DMS53 (cell line): ENCODE data around the gene FSD1L.
"Not testable (repeated sequence)": the region's sequence is repeated elsewhere in the genome, so short reads cannot be mapped to it uniquely, and the experiment has no call there.

Experiments used
- DNase-seq: peaks from one replicate; lab custom pipeline; 2025; lab: John Stamatoyannopoulos, UW

FSD1L gene

DNA sequence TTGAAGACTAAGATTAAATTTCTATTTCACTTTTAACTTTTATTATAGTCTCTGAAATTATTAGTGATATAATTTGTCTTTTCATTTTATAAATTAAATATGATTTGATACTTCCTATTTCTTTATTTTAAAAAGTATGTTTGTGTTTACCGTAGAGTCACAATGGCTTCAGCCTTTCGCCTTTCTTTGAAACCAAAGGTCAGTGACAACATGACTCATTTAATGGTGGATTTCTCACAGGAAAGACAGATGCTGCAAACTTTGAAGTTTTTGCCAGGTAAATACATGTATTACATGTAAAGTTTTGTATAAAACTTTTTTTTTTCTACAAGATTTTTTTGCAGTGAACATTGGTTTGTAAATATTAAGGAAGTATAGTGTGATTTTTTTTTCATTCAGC, 36.4 kb downstream of the FSD1L start:
- peak; percentile 32 for DNase-seq

DNA sequence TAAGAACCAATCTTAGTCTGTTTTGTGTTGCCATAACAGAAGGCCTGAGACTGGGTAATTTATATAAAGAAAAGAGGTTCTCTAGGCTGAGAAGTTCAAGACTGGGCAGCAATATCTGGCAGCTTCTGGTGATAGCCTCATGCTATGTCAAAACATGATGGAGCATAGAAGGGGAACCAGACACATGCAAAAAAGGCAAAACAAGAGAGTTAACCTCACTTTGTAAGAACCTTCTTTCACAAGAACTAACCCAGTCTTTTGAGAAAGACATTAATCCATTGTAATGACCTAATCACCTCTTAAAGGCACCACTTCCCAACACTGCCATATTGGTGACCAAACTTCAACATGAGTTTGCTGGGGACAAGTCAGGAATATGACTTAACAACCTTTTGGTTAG, 37.3 kb downstream of the FSD1L start:
- no peak for DNase-seq

DNA sequence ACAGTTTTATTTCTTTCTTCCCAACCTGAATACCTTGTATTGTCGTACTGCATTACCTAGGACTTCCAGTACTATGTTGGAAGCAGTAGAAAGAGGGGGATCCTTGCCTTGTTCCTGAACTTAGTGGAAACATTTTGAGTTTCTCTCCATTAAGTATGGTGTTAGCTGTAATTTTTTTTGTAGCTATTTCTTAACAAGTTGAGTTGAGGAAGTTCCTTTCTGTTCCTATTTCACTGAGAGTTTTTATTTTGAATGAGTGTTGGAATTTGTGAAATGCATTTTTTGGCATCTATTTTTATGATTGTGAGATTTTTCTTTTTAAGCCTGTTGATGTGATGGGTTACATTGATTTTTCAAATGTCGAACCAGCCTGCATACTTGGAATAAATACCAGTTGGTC, 49.0 kb downstream of the FSD1L start:
- DNase-seq, result no peak

DNA sequence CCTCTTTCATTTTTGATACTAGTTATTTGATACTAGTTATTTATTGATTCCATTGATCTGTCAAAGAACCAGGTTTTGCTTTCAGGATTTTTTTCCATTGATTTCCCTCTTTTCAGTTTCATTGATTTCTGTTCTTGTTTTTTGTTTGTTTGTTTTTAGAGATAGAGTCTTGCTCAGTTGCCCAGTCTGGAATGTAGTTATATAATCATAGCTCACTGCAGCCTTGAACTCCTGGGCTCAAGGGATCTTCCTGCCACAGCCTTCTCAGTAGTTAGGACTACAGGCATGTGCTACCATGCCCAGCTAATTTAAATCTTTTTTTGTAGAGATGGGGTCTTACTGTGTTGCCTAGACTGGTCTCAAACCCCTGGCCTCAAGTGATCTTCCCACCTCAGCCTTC, 49.9 kb downstream of the FSD1L start:
- no peak for DNase-seq

DNA sequence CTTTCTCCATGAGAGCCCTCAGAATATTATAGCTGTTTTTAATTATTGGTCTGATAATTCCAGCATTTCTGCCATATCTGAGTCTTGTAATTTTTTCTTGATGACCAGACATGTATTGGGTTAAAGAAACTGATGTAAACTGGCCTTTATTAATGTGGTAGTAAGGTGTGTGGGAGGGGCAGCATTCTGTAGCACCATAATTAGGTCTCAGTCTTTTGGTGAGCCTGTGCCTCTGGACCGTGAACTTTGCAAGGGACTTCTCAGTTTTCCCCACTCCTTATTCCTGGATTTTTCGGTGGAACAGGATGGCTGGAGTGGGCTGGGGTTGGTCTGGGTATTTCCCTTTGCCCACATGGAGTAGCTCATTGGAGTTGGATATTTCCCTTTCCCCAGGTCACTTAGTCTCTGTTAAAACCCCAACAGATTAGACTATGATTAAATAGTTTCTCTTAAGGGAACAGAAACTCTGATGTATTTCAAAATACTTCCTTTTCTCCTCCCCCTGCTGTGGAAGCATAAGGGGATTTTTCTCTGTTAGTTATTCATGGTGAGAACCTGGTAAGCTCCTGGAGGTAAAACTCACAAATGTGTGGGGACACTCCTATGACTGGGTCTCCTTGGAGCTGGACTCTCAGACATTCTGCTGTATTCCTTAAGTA, 52.4 kb downstream of the FSD1L start:
- no peak for DNase-seq

DNA sequence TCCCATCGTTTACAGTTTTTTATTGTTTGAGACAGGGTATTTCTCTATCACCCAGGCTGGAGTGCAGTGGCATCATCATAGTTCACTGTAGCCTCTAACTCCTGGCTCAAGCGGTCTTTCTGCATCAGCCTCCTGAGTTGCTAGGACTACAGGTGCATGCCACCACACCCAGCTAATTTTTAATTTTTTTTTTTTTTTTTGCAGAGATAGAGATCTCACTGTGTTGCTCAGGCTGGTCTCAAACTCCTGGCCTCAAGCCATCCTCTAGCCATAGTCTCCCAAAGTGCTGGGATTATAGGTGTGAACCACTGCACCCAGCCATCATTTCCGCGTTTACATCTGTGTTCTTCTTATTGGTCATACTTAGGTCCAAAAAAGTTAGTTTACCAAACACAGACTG, 53.6 kb downstream of the FSD1L start:
- DNase-seq, result no peak

DNA sequence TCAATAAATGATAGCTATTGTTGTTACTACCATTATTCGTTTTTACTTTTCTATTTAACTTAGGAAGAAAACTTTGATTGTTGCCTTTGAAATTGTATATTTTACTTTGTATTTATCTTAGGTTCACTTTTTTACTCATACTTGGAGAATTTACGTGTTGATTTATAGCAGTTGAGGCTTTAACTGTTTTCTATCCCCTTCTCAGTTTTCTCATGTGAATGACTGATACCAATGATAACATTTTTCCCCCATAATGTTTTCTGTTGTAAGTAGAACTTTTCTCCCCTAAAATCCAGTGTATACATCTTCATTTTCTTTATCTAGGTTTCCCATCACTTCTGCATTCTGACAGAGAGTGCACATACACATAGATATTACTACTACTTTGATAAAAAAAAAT, 54.4 kb downstream of the FSD1L start:
- no peak for DNase-seq

DNA sequence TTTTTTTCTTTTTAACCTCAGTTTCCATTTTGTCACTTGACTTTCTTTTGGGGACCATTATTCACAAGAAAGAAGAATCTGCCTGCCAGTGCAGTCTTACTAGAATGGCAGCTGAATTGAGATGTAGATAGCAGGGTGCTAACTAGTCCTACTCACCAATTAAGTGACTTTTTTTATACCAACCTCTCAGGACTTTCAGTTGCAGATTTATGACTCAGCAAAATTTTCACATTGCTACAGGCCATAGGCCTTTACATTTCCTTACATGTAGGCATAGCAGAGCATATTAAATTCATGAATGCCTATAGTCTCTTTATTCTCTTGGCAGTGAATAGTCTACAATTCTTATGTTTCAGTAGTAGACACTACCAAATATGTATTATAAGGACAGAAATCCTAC, 56.0 kb downstream of the FSD1L start:
- DNase-seq, result peak; percentile 26

DNA sequence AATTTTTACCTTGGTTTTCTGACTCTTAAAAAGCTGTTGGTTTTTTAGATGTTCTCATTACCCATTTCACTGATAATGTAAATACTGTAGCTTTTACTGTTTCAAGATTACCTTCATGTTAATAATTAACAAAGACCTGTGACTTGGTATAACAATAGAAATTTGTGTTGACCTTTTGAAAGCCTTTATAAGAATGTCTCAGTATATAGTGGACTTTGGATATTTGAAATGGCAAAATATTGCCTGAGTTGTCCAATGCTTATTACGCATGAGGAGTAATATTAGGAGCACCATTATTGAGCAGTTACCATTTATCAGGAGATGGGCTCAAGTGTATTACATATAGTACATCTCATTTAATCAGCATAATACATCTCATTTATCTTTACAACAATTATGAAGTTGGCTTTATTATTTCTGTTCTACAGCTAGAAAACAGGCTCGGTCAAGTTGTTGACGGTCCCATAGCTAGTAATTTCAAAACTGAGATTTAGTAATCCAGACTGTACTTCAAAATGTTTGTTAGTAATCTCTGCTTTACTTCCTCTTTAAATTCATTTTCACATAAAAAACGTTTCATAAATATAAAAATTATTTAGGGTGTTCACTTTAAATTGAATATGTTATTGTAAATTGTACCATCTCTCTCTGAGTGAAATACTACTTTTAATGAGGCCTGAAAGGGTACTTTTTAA, 59.4 kb downstream of the FSD1L start:
- peak; percentile 61 for DNase-seq

DNA sequence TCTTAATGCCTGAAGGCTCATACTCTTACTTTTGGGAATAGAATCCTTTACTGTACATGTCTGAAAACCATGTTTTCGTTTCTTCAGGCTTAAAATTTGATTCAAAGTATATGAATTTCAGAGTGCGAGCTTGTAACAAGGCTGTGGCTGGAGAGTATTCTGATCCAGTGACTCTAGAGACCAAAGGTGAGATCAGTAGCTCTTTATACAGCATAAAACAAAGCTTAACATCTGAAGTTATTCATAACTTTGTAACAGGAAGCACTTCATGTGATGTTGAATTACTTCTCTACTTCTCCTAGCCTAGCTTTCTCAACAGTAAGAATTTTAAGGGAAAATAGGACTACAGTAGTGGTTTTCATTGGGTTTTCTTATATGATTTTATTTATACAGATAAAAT, 60.7 kb downstream of the FSD1L start:
- DNase-seq, result no peak

DNA sequence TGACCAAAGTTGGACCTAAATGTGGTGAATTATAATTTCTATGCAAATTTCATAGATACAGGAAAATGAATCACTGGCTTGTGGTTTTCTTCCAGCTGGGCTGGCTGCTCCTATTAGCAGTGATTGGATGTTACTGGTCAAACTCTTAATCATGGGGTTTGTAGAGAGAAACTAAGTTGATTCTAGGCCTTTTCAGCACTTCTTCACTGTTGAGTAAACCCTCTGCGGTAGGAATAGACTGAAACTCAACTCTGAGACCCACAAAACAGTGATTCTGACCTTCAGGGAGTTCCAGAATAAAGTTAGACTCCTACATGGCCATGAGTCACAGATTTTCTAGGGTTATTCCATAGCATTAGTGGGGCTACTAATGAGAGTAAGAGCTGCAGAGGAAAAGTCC, 62.2 kb downstream of the FSD1L start:
- DNase-seq, result no peak

DNA sequence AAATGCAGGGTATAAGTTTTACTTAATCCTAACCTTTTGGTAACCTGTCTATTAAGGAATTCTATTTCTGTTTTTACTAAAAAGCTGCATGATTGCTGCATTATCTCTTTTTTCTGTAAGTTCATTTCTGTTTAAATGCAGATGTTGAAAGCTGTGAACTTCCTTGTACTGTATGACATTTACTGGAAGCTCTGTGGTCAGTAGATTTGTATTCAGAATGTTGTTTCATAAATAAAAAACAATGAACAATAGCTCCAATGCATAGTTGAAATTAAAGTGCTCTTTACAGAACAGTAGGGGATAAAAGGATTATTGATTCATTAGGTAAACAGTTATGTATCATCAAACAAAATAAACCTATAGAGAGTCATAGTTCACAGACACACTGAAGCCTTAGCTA, 63.6 kb downstream of the FSD1L start:
- no peak for DNase-seq

DNA sequence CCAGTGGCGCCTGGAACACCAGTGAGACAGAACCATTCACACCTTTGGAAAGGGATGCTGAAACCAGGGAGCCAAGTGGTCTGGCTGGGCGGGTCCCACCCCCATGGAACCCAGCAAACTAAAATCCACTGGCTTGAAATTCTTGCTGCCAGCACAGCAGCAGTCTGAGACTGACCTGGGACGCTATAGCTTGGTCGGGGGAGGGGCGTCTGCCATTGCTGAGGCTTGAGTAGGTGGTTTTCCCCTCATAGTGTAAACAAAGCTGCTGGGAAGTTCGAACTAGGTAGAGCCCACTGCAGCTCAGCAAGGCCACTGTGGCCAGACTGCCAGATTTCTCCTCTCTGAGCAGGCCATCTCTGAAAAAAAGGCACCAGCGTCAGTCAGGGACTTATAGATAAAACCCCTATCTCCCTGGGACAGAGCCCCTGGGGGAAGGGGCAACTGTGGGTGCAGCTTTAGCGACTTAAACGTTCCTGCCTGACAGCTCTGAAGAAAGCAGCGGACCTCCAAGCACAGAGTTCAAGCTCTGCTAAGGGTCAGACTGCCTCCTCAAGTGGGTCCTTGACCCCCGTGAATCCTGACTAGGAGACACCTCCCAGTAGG, 68.1 kb downstream of the FSD1L start:
- DNase-seq, result no peak

DNA sequence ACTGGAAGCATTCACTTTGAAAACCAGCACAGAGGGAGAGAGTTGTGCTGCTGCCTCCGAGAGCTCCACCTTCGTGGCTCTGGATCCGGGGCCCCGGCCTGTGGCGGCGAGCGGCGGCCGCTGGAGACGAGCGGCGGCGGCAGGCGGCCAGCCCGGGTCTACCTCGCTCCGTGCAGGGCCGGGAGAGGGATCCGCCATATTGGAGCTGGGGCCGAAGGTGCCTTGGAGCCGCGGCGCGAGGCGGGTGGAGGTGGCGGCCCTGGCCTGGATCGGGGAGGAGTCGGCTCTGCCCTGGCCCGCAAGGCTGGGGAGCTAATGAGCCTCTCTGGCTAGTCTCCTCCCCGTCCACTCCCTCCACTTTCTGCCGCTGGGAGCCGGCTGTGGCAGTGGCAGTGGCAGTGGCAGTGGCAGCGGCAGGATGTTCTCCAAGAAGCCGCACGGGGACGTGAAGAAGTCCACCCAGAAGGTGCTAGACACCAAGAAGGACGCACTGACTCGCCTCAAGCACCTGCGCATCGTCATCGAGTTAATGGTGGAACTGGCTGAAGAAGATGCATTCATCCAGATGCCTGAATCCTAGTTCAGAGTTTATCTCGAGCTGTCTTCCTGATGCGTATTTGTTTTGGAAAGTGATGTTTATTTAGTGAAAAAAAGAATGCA, 72.0 kb downstream of the FSD1L start:
- not testable (repeated sequence) for DNase-seq

DNA sequence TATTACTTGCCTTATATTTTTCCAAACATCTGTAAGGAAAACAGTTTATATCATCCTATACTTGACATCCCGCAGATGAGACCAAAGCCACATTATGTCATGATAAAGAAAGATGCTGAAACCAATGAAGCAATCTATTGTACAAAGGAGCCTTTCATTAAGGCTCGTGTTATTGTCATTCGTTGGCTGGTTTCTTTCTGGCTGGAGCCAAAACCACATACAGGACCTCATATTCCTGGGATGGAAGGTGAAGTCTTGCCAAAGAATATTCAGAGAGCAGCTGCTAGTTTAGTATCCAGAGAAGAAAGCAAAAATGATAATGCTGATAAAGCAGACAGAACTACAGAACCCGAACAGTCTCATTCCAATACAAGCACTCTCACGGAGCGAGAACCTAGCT, 73.2 kb downstream of the FSD1L start:
- DNase-seq, result not testable (repeated sequence)

DNA sequence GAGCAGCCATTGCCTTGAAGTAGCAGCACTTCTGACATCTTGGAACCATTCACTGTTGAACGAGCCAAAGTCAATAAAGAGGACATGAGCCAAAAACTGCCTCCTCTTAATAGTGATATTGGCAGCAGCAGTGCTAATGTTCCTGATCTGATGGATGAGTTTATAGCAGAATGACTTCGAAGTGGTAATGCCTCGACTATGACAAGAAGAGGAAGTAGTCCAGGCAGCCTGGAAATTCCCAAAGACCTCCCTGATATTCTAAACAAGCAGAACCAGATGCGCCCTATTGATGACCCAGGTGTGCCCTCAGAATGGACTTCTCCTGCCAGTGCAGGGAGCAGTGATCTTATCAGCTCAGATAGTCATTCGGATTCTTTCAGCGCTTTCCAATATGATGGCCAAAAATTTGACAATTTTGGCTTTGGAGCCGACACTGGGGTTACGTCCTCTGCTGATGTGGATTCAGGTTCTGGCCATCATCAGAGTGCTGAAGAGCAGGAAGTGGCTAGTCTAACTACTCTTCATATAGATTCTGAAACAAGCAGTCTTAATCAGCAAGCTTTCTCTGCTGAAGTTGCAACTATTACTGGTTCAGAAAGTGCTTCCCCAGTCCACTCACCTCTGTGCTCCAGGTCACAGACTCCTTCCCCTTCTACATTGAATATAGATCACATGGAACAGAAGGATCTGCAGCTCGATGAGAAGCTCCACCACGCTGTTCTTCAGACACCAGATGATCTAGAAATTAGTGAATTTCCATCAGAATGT, 75.0 kb downstream of the FSD1L start:
- DNase-seq, result not testable (repeated sequence)

DNA sequence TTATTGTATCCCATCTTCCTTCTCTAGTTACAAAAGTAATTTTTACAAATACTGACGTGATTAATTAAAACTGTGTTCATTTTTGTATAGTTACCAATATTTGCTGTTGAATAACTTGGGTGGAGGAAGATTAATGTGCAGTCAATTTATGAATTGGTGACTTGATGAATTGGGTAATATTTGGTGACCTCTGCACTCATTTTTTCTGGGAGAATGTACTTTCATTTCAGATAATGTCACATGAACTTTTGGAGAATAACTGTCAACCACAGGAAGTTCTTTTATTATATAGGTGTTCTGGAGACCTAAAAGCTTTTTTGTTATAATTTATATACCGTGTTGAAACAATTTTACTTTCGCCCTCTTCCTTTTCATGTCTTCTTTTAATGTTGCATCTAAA, 83.7 kb downstream of the FSD1L start:
- no peak for DNase-seq

DNA sequence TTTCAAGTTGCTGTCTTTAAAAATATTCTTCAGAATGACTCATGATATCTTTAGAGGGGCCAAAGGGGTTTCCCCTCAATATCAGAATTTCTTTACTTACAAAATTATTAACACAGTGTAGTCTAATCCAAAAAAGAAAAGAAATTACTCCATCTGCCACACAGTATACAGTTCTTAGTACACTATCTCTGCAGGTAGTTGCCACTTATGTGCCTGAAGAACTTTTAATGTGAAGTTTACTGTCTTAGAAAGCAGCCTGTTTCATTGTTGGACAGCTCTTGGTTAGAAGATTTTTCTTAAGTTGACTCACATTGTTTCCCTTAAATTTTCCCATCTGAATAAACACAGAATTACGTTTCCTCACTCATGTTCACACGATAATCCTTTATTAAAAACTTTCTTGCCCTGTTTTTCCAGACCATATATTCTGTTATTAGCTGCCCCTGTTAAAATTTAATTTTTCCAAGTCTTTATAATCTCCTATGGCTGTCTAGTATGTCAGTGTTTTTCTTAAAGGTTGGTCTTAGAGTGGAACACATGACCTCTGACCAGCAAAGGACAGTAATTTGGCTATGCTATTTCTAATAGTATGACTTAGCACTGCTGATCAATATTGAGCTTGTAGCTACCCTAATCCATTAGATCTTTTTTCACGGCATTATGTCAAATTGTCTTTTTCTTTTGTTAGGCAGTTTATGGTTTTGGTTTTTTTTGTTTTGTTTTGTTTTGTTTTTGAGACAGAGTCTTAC, 88.3 kb downstream of the FSD1L start:
- no peak for DNase-seq

DNA sequence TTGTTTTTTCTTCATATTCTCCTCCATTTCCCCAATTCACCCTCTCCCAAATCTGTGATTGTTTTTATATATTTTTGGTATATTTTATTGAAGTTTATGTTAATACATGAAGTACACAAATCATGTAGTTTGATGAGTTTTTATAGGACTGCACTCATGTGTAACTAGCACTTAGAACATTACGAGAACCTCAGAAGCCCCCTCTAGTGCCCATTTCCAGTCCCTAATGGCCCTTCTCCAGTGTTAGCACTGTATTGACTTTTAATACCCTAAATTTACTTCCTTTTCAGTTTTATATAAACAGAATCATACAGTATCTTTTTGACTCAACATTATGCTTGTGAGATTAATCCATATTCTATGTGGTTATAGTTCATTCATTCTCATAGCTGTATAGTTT, 91.6 kb downstream of the FSD1L start:
- peak; percentile 2 for DNase-seq

DNA sequence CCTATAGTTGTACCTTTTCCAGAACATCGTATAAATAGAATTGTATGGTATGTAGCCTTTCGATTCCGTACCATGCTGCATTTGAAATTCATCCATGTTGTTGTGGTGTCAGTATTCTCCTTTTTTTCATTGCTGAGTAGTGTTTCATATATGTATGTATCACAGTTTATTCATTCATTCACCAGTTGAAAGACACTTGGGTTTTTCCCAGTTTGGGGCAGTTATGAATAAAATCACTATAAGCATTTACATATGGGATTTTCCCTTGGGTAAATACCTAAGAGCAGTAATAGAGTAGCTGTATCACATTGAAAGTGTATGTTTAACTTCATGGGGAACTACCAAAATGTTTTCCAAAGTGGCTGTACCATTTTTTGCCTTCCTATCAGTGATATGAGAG, 94.0 kb downstream of the FSD1L start:
- DNase-seq, result no peak

DNA sequence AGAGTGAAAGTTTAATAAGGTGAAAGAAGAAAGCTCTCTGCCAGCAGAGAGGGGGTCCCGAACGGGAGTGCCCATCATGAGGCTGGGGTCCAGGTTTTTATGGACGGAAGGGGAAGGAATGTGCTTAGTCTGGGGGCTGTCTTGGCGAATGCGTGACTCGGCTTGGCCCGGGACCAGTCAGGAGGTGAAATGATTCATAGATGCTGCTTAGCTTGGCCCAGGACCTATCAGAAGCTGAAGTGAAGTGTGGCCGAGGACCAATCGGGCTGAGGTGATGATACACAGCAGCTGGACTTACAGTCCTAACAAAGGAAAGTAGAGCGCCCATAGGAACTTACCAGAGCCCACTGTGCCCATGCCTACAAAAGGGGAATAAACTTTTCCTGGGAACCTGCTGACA, 106.2 kb downstream of the FSD1L start:
- no peak for DNase-seq
